CD4-positive, CD25-positive, alpha-beta regulatory T cell (primary cell): ENCODE results near the gene SLC25A3. TPM values are rescaled to one million over a fixed set of nuclear protein-coding genes. Genes with fewer than 3 reads are reported as not detected.
"Not testable (repeated sequence)": the region's sequence is repeated elsewhere in the genome, so short reads cannot be mapped to it uniquely, and the experiment has no call there.

Experiments used
- ATAC-seq, 2 donors: fragments of 150-1000 bp; cut with Tn5 transposase; one replicate each; pipeline ENCODE4 v1.10.0; 2021; ENCODE audit warnings: low read depth in 2 of 2, moderate number of reproducible peaks in 2 of 2, moderate library complexity in 1 of 2
- DNase-seq, 3 donors: peaks; one replicate each; pipeline versions ENCODE4 v3.0.0 to v3.0.0-alpha.2; 2012 to 2022; ENCODE audit warnings: mixed read lengths in 1 of 3
- H3K27ac ChIP-seq: one replicate; pipeline ENCODE4 v1.7.0; 2013; ENCODE audit warnings: mild to moderate bottlenecking, low read length; ENCODE audit not compliant: insufficient read depth, poor library complexity, severe bottlenecking
- H3K27me3 ChIP-seq: one replicate; pipeline ENCODE4 v1.7.0; 2013; ENCODE audit warnings: low read length; ENCODE audit not compliant: control insufficient read depth, insufficient read depth
- H3K36me3 ChIP-seq: one replicate; pipeline ENCODE4 v1.7.0; 2013; ENCODE audit warnings: mild to moderate bottlenecking, low read length, moderate library complexity; ENCODE audit not compliant: control insufficient read depth, insufficient read depth
- H3K4me1 ChIP-seq: 2 replicates; pipeline ENCODE4 v1.7.0; 2013; ENCODE audit warnings: mild to moderate bottlenecking, low read length; ENCODE audit not compliant: insufficient read depth, control insufficient read depth, poor library complexity, severe bottlenecking
- H3K4me3 ChIP-seq: one replicate; pipeline ENCODE4 v1.7.0; 2013; ENCODE audit warnings: low read depth, mild to moderate bottlenecking, low read length, moderate library complexity
- H3K9me3 ChIP-seq, 2 experiments: 1 replicate in 1 of 2; 2 replicates in 1 of 2; pipeline ENCODE4 v1.7.0; 2013; ENCODE audit warnings: low read length in 2 of 2, mild to moderate bottlenecking in 1 of 2, moderate library complexity in 1 of 2; ENCODE audit not compliant: control insufficient read depth in 2 of 2
- H3K27ac Mint-ChIP-seq, 3 donors: one replicate each; pipeline ENCODE4 v1.8.0; 2020 to 2022; ENCODE audit warnings: mild to moderate bottlenecking in 3 of 3, mixed read lengths in 3 of 3, moderate library complexity in 2 of 3
- H3K27me3 Mint-ChIP-seq: one replicate; pipeline ENCODE4 v1.8.0; 2022; ENCODE audit warnings: mild to moderate bottlenecking, mixed read lengths
- H3K36me3 Mint-ChIP-seq: one replicate; pipeline ENCODE4 v1.8.0; 2020; ENCODE audit warnings: mixed read lengths
- H3K4me1 Mint-ChIP-seq, 4 donors: one replicate each; pipeline ENCODE4 v1.8.0; 2020 to 2022; ENCODE audit warnings: mixed read lengths in 4 of 4, mild to moderate bottlenecking in 1 of 4
- H3K4me3 Mint-ChIP-seq, 4 donors: one replicate each; pipeline ENCODE4 v1.8.0; 2020 to 2022; ENCODE audit warnings: mild to moderate bottlenecking in 4 of 4, mixed read lengths in 4 of 4, moderate library complexity in 3 of 4
- H3K9me3 Mint-ChIP-seq, 7 donors: one replicate each; pipeline ENCODE4 v1.8.0; 2020 to 2022; ENCODE audit warnings: mixed read lengths in 7 of 7, mild to moderate bottlenecking in 3 of 7, moderate library complexity in 2 of 7
- polyA plus RNA-seq, 4 donors: library from polyadenylated mRNA; unstranded; fragments of 300-500 nt; fragmentation: Illumina TruSeq; gene quantifications; one replicate each; pipeline ENCODE4 v1.2.3, GENCODE V29; 2021
- total RNA-seq: library from RNA; stranded (reverse); gene quantifications from one replicate; pipeline ENCODE4 v1.2.3, GENCODE V29; 2022

The SLC25A3 gene
- total RNA-seq = 491 TPM
- polyA plus RNA-seq = 100 to 1,000 TPM; 315 to 484 (median 346) TPM

GRCh38 chr12:98593351-98594049, at the start of gene SLC25A3:
Gene SLC25A3 (plus strand): TSS chr12:98593686. CDS start chr12:98593979, 293 bp downstream.
- peaks cover 6 to 45% (median 32%) of the 10 kb centered on the region in 4 donors for H3K4me1 Mint-ChIP-seq
- H3K4me3 Mint-ChIP-seq = peak within 1 kb of the TSS; percentile 89 to 97 (median 93)
- H3K36me3 Mint-ChIP-seq = peaks cover 16% of the 10 kb centered on the region
- peak within 1 kb of the TSS; percentile 99 to 100 (median 99) for H3K27ac Mint-ChIP-seq
- H3K27ac ChIP-seq = peak within 1 kb of the TSS; percentile 96
- H3K4me1 ChIP-seq = peaks cover 39% of the 10 kb centered on the region
- ATAC-seq (peak; percentile 98 to 99), DNase-seq (peak; percentile 92 to 99 (median 95))
- H3K4me3 ChIP-seq = peak within 1 kb of the TSS; percentile 97
- H3K9me3 Mint-ChIP-seq = no peaks in the 10 kb centered on the region
- H3K36me3 ChIP-seq = peaks cover 28% of the 10 kb centered on the region
- no peaks in the 10 kb centered on the region for H3K27me3 ChIP-seq
- no peaks in the 10 kb centered on the region for H3K9me3 ChIP-seq
- no peaks in the 10 kb centered on the region for H3K27me3 Mint-ChIP-seq

DNA sequence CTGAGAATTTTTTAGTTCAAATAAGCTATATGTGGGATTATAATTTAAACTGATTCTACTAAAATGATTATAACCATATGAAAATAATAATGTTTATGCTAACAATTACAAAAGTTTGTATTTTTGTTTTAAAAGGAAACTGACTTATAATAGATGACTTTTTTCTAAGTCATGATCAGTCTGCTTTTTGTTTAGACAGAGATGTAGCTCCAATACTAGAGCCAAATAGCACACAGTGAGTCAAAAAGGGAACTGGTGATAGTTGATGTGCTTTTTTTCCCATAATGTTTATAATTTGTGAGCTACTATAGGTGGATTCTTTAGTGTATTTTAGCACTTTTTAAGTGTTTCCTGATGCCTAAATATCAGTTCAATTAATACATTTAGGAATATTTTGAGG, 49.8 kb upstream of the SLC25A3 start:
- no peaks in the 10 kb centered on the region for H3K9me3 ChIP-seq
- peaks cover 75% of the 10 kb centered on the region for H3K36me3 ChIP-seq
- no peaks in the 10 kb centered on the region for H3K4me1 ChIP-seq
- no peak overlapping the region for H3K4me3 Mint-ChIP-seq
- H3K27me3 Mint-ChIP-seq = no peaks in the 10 kb centered on the region
- H3K4me1 Mint-ChIP-seq = peaks cover 2 to 19% (median 12%) of the 10 kb centered on the region in 4 donors
- peaks cover 30% of the 10 kb centered on the region for H3K36me3 Mint-ChIP-seq
- DNase-seq = no peak
- peak overlapping the region in 1 of 3 donors; percentile 49 for H3K27ac Mint-ChIP-seq
- no peak overlapping the region for H3K4me3 ChIP-seq
- no peaks in the 10 kb centered on the region for H3K27me3 ChIP-seq
- ATAC-seq = no peak
- no peak overlapping the region for H3K27ac ChIP-seq
- H3K9me3 Mint-ChIP-seq = no peaks in the 10 kb centered on the region

- H3K4me1 ChIP-seq = no peaks in the 10 kb centered on the region
- Mint-ChIP-seq H3K27ac (no peak overlapping the region), H3K4me3 (no peak overlapping the region), H3K27me3 (no peaks in the 10 kb centered on the region), H3K36me3 (peaks cover 30% of the 10 kb centered on the region), H3K9me3 (no peaks in the 10 kb centered on the region), H3K4me1 (peaks cover 2 to 19% (median 12%) of the 10 kb centered on the region in 4 donors)
- no peaks in the 10 kb centered on the region for H3K27me3 ChIP-seq
- DNase-seq (no peak), ATAC-seq (no peak)
- H3K9me3 ChIP-seq = no peaks in the 10 kb centered on the region
- peak overlapping the region; percentile 5 for H3K27ac ChIP-seq
- H3K4me3 ChIP-seq = no peak overlapping the region
- H3K36me3 ChIP-seq = peaks cover 73% of the 10 kb centered on the region
Measured at GRCh38 chr12:98544751-98545150, 48.7 kb upstream of the SLC25A3 start.

DNA sequence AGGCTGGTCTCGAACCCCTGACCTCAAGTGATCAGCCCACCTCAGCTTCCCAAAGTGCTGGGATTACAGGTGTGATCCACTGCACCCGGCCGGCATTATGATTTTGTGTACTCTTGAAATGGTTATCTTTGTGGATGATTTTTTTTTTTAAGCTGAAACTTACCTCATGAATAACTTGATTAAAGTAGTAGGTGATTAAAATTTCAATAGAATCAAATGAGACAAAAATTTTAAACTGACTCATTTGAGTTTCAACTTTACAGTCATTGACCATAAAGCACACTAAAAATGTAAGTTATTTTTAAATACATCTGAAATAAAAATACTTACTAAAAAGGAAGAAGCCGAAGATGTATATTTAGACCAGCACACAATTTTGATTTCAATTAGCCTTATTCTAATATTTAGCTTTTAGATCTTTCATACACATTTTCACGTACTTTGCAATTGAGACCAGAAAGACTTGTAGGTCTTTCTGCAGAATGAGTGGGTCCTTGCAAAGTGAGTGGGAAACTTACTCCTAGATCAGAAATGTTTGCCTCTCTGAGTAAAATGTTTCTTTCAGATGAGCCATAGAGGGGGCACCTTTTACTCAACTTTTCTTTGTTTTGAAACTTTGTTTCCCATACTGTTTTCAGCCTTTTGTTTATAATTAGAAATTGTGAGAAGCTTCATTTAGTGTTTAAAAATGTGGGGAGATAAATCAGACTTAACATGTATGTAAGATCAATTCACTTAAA, 43.9 kb upstream of the SLC25A3 start:
- Histone ChIP-seq H3K27me3 (no peaks in the 10 kb centered on the region), H3K4me1 (no peaks in the 10 kb centered on the region), H3K9me3 (no peaks in the 10 kb centered on the region), H3K4me3 (no peak overlapping the region), H3K36me3 (peaks cover 51% of the 10 kb centered on the region), H3K27ac (no peak overlapping the region)
- Mint-ChIP-seq H3K4me3 (no peak overlapping the region), H3K4me1 (peaks cover 0 to 4% (median 0%) of the 10 kb centered on the region in 4 donors), H3K9me3 (no peaks in the 10 kb centered on the region), H3K36me3 (peaks cover 34% of the 10 kb centered on the region), H3K27ac (no peak overlapping the region), H3K27me3 (no peaks in the 10 kb centered on the region)
- DNase-seq (no peak), ATAC-seq (no peak)

DNA sequence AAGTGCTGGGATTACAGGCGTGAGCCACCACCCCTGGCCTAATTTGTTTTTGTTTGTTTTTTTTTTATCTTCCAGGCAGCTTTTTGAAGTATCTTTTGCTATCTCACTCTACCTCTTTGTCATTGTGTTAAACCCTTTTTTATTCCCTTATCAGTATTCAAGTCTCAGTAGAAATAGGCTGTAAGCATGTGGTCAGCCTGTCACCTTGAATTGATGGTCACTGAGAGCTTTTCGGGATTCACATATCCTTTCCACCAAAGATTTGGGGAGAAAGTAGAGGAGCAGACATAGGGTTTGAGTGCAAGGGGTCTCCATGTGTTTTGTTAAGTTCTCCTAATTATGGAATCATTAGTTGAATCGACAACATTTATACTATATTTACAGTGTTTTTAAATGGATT, 41.7 kb upstream of the SLC25A3 start:
- Histone ChIP-seq H3K4me1 (no peaks in the 10 kb centered on the region), H3K9me3 (no peaks in the 10 kb centered on the region), H3K27ac (no peak overlapping the region), H3K27me3 (no peaks in the 10 kb centered on the region), H3K36me3 (peaks cover 37% of the 10 kb centered on the region), H3K4me3 (no peak overlapping the region)
- DNase-seq (no peak), ATAC-seq (no peak)
- H3K27me3 Mint-ChIP-seq = no peaks in the 10 kb centered on the region
- H3K4me3 Mint-ChIP-seq = no peak overlapping the region
- peaks cover 0 to 5% (median 0%) of the 10 kb centered on the region in 4 donors for H3K4me1 Mint-ChIP-seq
- peaks cover 34% of the 10 kb centered on the region for H3K36me3 Mint-ChIP-seq
- no peaks in the 10 kb centered on the region for H3K9me3 Mint-ChIP-seq
- H3K27ac Mint-ChIP-seq = peak overlapping the region in 1 of 3 donors; percentile 10

DNA sequence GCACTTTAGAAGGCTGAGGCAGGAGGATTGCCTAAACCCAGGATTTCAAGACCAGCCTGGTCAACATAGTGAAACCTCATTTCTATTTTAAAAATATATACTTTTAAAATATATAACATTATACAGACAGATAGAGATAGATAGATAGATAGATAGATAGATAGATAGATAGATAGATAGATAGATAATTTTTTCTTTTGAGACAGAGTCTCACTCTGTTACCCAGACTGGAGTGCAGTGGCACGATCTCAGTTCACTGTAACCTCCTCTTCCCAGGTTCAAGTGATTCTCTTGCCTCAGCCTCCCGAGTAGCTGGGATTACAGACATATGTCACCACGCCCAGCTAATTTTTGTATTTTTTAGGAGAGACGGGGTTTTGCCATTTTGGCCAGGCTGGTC, 35.4 kb upstream of the SLC25A3 start:
- not testable (repeated sequence) for H3K27ac ChIP-seq, H3K4me3 ChIP-seq, DNase-seq, H3K9me3 ChIP-seq, H3K27me3 ChIP-seq, ATAC-seq, H3K27ac Mint-ChIP-seq, H3K9me3 Mint-ChIP-seq, H3K36me3 ChIP-seq, H3K27me3 Mint-ChIP-seq, H3K36me3 Mint-ChIP-seq, H3K4me3 Mint-ChIP-seq, H3K4me1 ChIP-seq, H3K4me1 Mint-ChIP-seq

DNA sequence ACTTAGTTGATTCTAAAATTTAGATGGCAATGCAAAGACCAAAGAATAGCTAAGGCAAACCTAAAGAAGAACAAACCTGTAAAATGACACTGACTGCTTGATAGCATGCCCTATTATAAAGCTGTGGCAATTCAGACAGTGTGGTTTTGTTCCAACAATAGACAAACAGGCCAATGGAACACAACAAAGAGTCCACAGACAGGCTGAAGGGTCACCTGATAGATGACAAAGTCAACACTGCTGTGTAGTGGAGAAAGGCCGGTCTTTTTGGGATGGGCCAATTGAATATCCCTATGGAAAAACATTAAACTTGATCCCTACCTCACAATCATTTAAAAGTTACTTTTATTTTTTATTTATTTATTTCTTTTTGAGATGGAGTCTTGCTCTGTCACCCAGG, 33.8 kb upstream of the SLC25A3 start:
- ATAC-seq = no peak
- Histone ChIP-seq H3K36me3 (no peaks in the 10 kb centered on the region), H3K4me1 (no peaks in the 10 kb centered on the region), H3K27ac (no peak overlapping the region), H3K27me3 (no peaks in the 10 kb centered on the region), H3K4me3 (no peak overlapping the region), H3K9me3 (no peaks in the 10 kb centered on the region)
- no peak overlapping the region for H3K4me3 Mint-ChIP-seq
- H3K9me3 Mint-ChIP-seq = peaks cover 0 to 2% (median 0%) of the 10 kb centered on the region in 7 donors
- H3K36me3 Mint-ChIP-seq = no peaks in the 10 kb centered on the region
- no peak for DNase-seq
- peaks cover 6% of the 10 kb centered on the region for H3K27me3 Mint-ChIP-seq
- H3K27ac Mint-ChIP-seq = no peak overlapping the region
- peaks cover 0 to under 1% (median 0%) of the 10 kb centered on the region in 4 donors for H3K4me1 Mint-ChIP-seq
